Metanephros (tissue), 2 donors: ENCODE data around the gene VPS29. TPM values are rescaled to one million over a fixed set of nuclear protein-coding genes. Genes with fewer than 3 reads are reported as not detected.

Source experiments
- small RNA-seq: library from RNA; depleted of rRNA; stranded (forward); fragments of <200 nt; gene quantifications from one replicate; pipeline ENCODE3, GENCODE V24; 2014; ENCODE audit warnings: low replicate concordance
- total RNA-seq: library from RNA; depleted of rRNA; stranded (reverse); fragments of >200 nt; gene quantifications from one replicate; pipeline ENCODE4 v1.2.3, GENCODE V29; 2014

VPS29 gene
- 58.7 TPM for total RNA-seq

GRCh38 chr12:110501752-110502738 lies at the start of gene VPS29, which contains the start of gene RAD9B:
TSS of gene VPS29 (minus strand) at chr12:110502111. CDS start at chr12:110502051, 60 bp downstream.
TSS of gene RAD9B (plus strand) at chr12:110502331. CDS start at chr12:110502338, 7 bp downstream.

DNA sequence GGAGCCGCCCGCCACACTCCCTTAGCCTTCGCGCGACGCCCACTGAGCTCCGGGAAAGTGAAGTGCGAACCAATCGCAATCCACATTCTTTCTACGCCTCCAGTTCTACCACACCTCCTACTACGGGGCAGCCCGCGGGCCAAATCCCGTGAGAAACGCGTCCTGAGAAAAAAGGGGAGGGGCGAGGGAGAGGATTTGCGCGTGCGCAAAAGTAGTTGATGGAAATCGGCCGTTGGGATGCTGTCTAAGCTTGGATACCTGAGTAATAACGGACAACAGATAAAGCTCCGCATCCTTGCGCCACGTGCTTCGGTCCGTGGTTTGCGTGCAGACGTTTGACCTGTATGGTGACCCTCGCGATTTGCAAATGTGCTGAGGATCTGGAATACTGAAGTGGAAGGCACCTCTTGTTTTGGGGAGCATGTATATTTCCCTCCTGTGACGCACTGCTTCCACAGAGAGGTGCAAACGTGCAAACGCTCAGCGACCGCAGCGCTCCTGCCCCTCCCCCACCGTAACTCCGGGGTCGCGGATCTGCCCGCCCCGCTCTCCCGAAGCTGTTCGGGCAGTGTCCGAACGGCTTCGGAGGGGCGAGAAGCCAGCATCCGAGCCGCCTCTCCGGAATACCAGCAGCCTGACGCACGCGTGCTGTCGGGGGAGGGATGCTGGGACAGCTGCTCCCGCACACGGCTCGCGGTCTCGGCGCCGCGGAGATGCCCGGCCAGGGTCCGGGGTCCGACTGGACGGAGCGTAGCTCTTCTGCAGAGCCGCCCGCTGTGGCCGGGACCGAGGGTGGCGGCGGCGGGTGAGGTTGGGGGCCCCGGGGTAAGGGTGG lies 33.5 kb downstream of the VPS29 start, which contains the start of the genes FAM216A and GPN3:
TSS of gene FAM216A (plus strand) at position 632 of the 835 bp plus-strand sequence. CDS start at position 663, 31 bp downstream.
TSS of gene GPN3 (minus strand) at position 44 of the 835 bp plus-strand sequence. CDS start 54 bp downstream, outside the sequence.

GRCh38 chr12:110449799-110450497 lies 52.0 kb downstream of the VPS29 start, which contains the start of gene ARPC3:
TSS of gene ARPC3 (minus strand) at chr12:110450337. CDS start at chr12:110450260, 77 bp downstream.

Small RNA genes lying within 50 kb of the gene (small RNA-seq; reads per million reads assigned to genes)
- gene RF00278, result not detected

Other genes with a start within 250 kb of the VPS29 start
- 174 TPM for gene ATP2A2, start 220.9 kb downstream of the VPS29 start, total RNA-seq
- 45.5 TPM for gene ANAPC7, start 98.4 kb downstream of the VPS29 start, total RNA-seq
- gene ARPC3, start 51.8 kb downstream of the VPS29 start, total RNA-seq, result 155 TPM
- 18.9 TPM for gene GPN3, start 33.9 kb downstream of the VPS29 start, total RNA-seq
- gene FAM216A, start 33.3 kb downstream of the VPS29 start, total RNA-seq, result 8.0 TPM
- gene RAD9B, start 220 bp upstream of the VPS29 start, total RNA-seq, result 0.93 TPM
- 17.9 TPM for gene PPTC7, start 81.2 kb upstream of the VPS29 start, total RNA-seq
- 124 TPM for gene TCTN1, start 112.0 kb upstream of the VPS29 start, total RNA-seq
- gene HVCN1, start 187.0 kb upstream of the VPS29 start, total RNA-seq, result 8.8 TPM
- 101 TPM for gene PPP1CC, start 240.8 kb upstream of the VPS29 start, total RNA-seq